NK-92 (cell line): Measurements from ENCODE around the gene SLC16A10.

ENCODE experiments used
- DNase-seq: peaks from one replicate; lab custom pipeline; 2025; ENCODE audit not compliant: unreplicated experiment; lab: John Stamatoyannopoulos, UW

SLC16A10 gene

GRCh38 chr6:111210194-111210728, 123.0 kb downstream of the SLC16A10 start:
- DNase-seq: no peak

- DNase-seq: no peak
Observed at GRCh38 chr6:111211411-111212030, 124.2 kb downstream of the SLC16A10 start.

GRCh38 chr6:111212625-111213024, 125.3 kb downstream of the SLC16A10 start:
- DNase-seq: no peak

- no peak for DNase-seq
Observed at GRCh38 chr6:111215131-111215530, 127.8 kb downstream of the SLC16A10 start.

- no peak for DNase-seq
Observed at GRCh38 chr6:111219785-111220184, 132.5 kb downstream of the SLC16A10 start.

- DNase-seq: no peak
Observed at GRCh38 chr6:111220383-111221031, 133.2 kb downstream of the SLC16A10 start.

GRCh38 chr6:111221804-111222203, 134.5 kb downstream of the SLC16A10 start:
- no peak for DNase-seq

- DNase-seq: no peak
Observed at GRCh38 chr6:111222341-111222740, 135.0 kb downstream of the SLC16A10 start.

GRCh38 chr6:111228094-111228493, 140.8 kb downstream of the SLC16A10 start:
- no peak for DNase-seq

- no peak for DNase-seq
Observed at GRCh38 chr6:111230351-111231089, 143.2 kb downstream of the SLC16A10 start.

- DNase-seq: no peak
Observed at GRCh38 chr6:111231090-111231459, 143.8 kb downstream of the SLC16A10 start.

- DNase-seq: no peak
Observed at GRCh38 chr6:111237852-111238251, 150.5 kb downstream of the SLC16A10 start.

GRCh38 chr6:111238464-111239119, 151.3 kb downstream of the SLC16A10 start:
- no peak for DNase-seq

GRCh38 chr6:111239461-111239860, 152.2 kb downstream of the SLC16A10 start:
- DNase-seq: no peak

GRCh38 chr6:111242452-111242851, 155.1 kb downstream of the SLC16A10 start:
- DNase-seq: no peak

- DNase-seq: no peak
Observed at GRCh38 chr6:111243095-111243494, 155.8 kb downstream of the SLC16A10 start.

- no peak for DNase-seq
Observed at GRCh38 chr6:111248789-111249188, 161.5 kb downstream of the SLC16A10 start.

- DNase-seq: no peak
Observed at GRCh38 chr6:111250791-111251354, 163.6 kb downstream of the SLC16A10 start.

- no peak for DNase-seq
Observed at GRCh38 chr6:111252726-111253125, 165.4 kb downstream of the SLC16A10 start.

GRCh38 chr6:111254004-111254778, 166.9 kb downstream of the SLC16A10 start:
- no peak for DNase-seq
